ENCODE results near the gene VGLL1. TPM values are rescaled to one million over a fixed set of nuclear protein-coding genes. Genes with fewer than 3 reads are reported as not detected.

Gene VGLL1
- total and polyA plus RNA-seq, 2 donors = 0.09 to 0.62 TPM

DNA sequence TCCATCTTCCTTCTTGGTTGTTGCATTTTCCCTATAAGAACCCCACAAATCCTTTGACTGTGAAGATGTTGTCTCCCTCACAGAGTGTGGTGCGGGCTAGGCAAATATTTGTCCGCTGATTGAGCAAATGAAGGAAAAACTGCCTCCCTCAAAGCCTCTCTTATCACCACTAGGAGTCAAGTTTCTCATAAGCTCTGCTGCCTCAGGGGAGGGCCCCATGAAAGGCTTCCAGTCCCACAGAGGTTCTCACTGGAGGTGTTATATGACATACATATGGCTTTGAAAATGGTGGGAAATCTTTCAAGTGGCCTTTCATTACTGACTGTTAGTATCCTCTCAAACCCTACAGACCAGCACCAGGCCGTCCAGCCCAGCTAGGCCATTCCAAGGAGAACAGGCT, 9.3 kb downstream of the VGLL1 start:
- WGBS = 92% methylated on average over 3 of the region's 3 CpGs
- Histone ChIP-seq H3K4me1 (ENCODE audit: control insufficient read depth in 2 of 2, insufficient read depth in 2 of 2, low read length in 2 of 2) (no peaks in the 10 kb centered on the region), H3K9me3 (ENCODE audit: control insufficient read depth in 2 of 2, insufficient read depth in 1 of 2, low read length in 1 of 2) (no peaks in the 10 kb centered on the region), H3K4me3 (ENCODE audit: low read length in 2 of 2) (no peak overlapping the region), H3K27ac (ENCODE audit: low read depth in 1 of 2, low read length in 1 of 2) (no peak overlapping the region), H3K27me3 (ENCODE audit: control insufficient read depth in 2 of 2, insufficient read depth in 1 of 2, low read length in 1 of 2) (no peaks in the 10 kb centered on the region), H3K36me3 (ENCODE audit: control insufficient read depth in 2 of 2, insufficient read depth in 2 of 2, low read length in 1 of 2) (no peaks in the 10 kb centered on the region)
- DNase-seq (ENCODE audit: low read depth in 6 of 9, low spot score in 9 of 9) = no peak

DNA sequence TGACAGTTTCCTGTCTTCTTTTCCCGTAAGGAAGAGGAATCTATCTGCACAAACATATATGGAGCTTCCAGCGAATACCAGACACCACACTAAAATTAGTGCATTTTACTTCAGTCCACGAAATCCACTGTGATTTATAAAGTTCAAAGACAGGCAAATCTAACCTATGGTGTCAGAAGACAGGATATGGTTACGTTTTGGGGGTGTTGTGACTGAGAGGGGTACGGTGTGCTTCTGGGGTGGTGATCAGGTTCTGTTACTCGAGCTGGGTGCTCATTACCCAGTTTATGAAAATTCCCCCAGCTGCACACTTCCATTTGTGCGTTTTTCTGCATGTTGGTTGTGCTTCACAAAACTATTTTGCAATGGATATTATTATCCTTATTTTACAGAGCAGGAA, 10.3 kb downstream of the VGLL1 start:
- no peaks in the 10 kb centered on the region for H3K9me3 ChIP-seq (ENCODE audit: control insufficient read depth in 2 of 2, insufficient read depth in 1 of 2, low read length in 1 of 2)
- H3K4me3 ChIP-seq (ENCODE audit: low read length in 2 of 2) = no peak overlapping the region
- WGBS = 90% methylated on average over 7 of the region's 7 CpGs
- no peaks in the 10 kb centered on the region for H3K36me3 ChIP-seq (ENCODE audit: control insufficient read depth in 2 of 2, insufficient read depth in 2 of 2, low read length in 1 of 2)
- no peaks in the 10 kb centered on the region for H3K4me1 ChIP-seq (ENCODE audit: control insufficient read depth in 2 of 2, insufficient read depth in 2 of 2, low read length in 2 of 2)
- DNase-seq (ENCODE audit: low read depth in 6 of 9, low spot score in 9 of 9) = no peak
- H3K27ac ChIP-seq (ENCODE audit: low read depth in 1 of 2, low read length in 1 of 2) = no peak overlapping the region
- H3K27me3 ChIP-seq (ENCODE audit: control insufficient read depth in 2 of 2, insufficient read depth in 1 of 2, low read length in 1 of 2) = no peaks in the 10 kb centered on the region

- H3K9me3 ChIP-seq (ENCODE audit: control insufficient read depth in 2 of 2, insufficient read depth in 1 of 2, low read length in 1 of 2) = no peaks in the 10 kb centered on the region
These were observed 14.4 kb downstream of the VGLL1 start for GRCh38 chrX:136546371-136546781.

GRCh38 chrX:136549226-136549625, 17.2 kb downstream of the VGLL1 start:
- 96% methylated on average over 5 of the region's 5 CpGs for WGBS

More at GRCh38 chrX:136546371-136546781, 14.4 kb downstream of the VGLL1 start:
- H3K27ac ChIP-seq (ENCODE audit: low read depth in 1 of 2, low read length in 1 of 2) = no peak overlapping the region
- no peaks in the 10 kb centered on the region for H3K36me3 ChIP-seq (ENCODE audit: control insufficient read depth in 2 of 2, insufficient read depth in 2 of 2, low read length in 1 of 2)
- H3K4me1 ChIP-seq (ENCODE audit: control insufficient read depth in 2 of 2, insufficient read depth in 2 of 2, low read length in 2 of 2) = no peaks in the 10 kb centered on the region
- no peak overlapping the region for H3K4me3 ChIP-seq (ENCODE audit: low read length in 2 of 2)
- WGBS = 72% methylated on average over 3 of the region's 3 CpGs
- H3K27me3 ChIP-seq (ENCODE audit: control insufficient read depth in 2 of 2, insufficient read depth in 1 of 2, low read length in 1 of 2) = no peaks in the 10 kb centered on the region
- DNase-seq (ENCODE audit: low read depth in 6 of 9, low spot score in 9 of 9) = peak in 1 of 9 donors; percentile 10

DNA sequence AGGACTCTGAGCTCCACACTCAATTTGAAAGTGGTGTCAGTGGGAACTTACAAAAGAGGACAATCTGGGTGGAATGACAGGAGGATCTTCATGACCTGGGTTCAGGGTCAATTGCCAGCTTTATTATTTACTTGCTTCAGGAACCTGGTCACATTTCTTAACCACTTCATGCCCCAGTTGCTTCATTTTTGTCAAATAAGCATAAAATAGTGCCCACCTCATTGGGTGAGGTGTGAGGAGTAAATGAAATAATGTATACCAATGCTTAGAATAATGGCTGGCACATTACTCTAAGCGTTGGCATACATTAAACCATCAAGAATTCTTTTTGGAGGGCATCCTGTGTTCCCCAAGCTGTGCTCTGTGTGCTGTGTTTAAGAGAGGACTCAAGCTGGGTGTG, 19.4 kb downstream of the VGLL1 start:
- Histone ChIP-seq H3K27ac (ENCODE audit: low read depth in 1 of 2, low read length in 1 of 2) (no peak overlapping the region), H3K4me3 (ENCODE audit: low read length in 2 of 2) (no peak overlapping the region), H3K36me3 (ENCODE audit: control insufficient read depth in 2 of 2, insufficient read depth in 2 of 2, low read length in 1 of 2) (no peaks in the 10 kb centered on the region), H3K27me3 (ENCODE audit: control insufficient read depth in 2 of 2, insufficient read depth in 1 of 2, low read length in 1 of 2) (no peaks in the 10 kb centered on the region), H3K4me1 (ENCODE audit: control insufficient read depth in 2 of 2, insufficient read depth in 2 of 2, low read length in 2 of 2) (no peaks in the 10 kb centered on the region), H3K9me3 (ENCODE audit: control insufficient read depth in 2 of 2, insufficient read depth in 1 of 2, low read length in 1 of 2) (no peaks in the 10 kb centered on the region)
- WGBS = 95% methylated on average over 1 of the region's 1 CpG
- DNase-seq (ENCODE audit: low read depth in 6 of 9, low spot score in 9 of 9) = no peak

More at GRCh38 chrX:136549226-136549625, 17.2 kb downstream of the VGLL1 start:
- DNase-seq (ENCODE audit: low read depth in 6 of 9, low spot score in 9 of 9) = no peak
- Histone ChIP-seq H3K27me3 (ENCODE audit: control insufficient read depth in 2 of 2, insufficient read depth in 1 of 2, low read length in 1 of 2) (no peaks in the 10 kb centered on the region), H3K4me1 (ENCODE audit: control insufficient read depth in 2 of 2, insufficient read depth in 2 of 2, low read length in 2 of 2) (no peaks in the 10 kb centered on the region), H3K4me3 (ENCODE audit: low read length in 2 of 2) (no peak overlapping the region), H3K36me3 (ENCODE audit: control insufficient read depth in 2 of 2, insufficient read depth in 2 of 2, low read length in 1 of 2) (no peaks in the 10 kb centered on the region), H3K9me3 (ENCODE audit: control insufficient read depth in 2 of 2, insufficient read depth in 1 of 2, low read length in 1 of 2) (no peaks in the 10 kb centered on the region), H3K27ac (ENCODE audit: low read depth in 1 of 2, low read length in 1 of 2) (no peak overlapping the region)

GRCh38 chrX:136555694-136556093, 23.7 kb downstream of the VGLL1 start:
- WGBS = 96% methylated on average over 2 of the region's 2 CpGs
- Histone ChIP-seq H3K9me3 (ENCODE audit: control insufficient read depth in 2 of 2, insufficient read depth in 1 of 2, low read length in 1 of 2) (no peaks in the 10 kb centered on the region), H3K4me3 (ENCODE audit: low read length in 2 of 2) (no peak overlapping the region), H3K36me3 (ENCODE audit: control insufficient read depth in 2 of 2, insufficient read depth in 2 of 2, low read length in 1 of 2) (no peaks in the 10 kb centered on the region), H3K27ac (ENCODE audit: low read depth in 1 of 2, low read length in 1 of 2) (no peak overlapping the region), H3K27me3 (ENCODE audit: control insufficient read depth in 2 of 2, insufficient read depth in 1 of 2, low read length in 1 of 2) (no peaks in the 10 kb centered on the region), H3K4me1 (ENCODE audit: control insufficient read depth in 2 of 2, insufficient read depth in 2 of 2, low read length in 2 of 2) (no peaks in the 10 kb centered on the region)
- DNase-seq (ENCODE audit: low read depth in 6 of 9, low spot score in 9 of 9) = no peak

DNA sequence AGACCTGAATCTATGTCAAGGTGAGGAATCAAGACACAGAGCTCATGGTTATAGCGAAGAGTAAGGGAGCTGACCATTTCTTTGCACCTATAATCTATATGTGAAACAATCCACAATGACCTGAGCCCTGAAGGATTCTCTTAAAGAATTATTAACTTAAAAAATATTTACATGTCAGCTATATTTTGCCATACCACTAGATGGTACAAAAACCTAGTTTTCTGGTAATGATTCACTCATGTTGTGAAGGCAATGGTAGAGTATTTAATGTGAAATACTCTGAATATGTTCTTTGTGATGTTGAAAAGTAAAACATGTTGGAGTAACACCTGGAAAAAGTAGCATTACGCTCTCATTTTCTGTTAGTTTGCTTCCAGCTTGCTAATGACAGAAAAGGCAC, 40.0 kb downstream of the VGLL1 start:
- WGBS = 99% methylated on average over 2 of the region's 2 CpGs
- H3K27ac ChIP-seq (ENCODE audit: low read depth in 1 of 2, low read length in 1 of 2) = no peak overlapping the region
- no peak overlapping the region for H3K4me3 ChIP-seq (ENCODE audit: low read length in 2 of 2)

DNA sequence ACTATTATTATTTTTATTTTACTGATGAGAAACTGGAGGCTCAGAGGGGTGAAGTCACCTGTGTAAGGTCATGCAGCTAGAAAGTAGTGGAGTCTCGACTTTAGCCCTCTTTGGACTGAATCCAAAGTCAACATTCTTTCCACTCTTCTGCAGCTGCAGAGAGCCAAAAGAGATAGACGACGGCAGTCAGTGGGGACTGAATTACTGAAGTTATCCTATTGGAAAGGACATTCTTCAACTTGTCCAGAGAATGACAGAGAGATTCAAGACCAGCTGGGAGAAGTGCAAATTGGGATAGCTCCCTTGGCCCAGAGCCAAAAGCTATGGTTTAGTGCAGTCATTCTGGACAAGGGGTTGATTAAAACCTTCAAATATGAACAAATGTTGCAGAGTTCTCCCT, 42.5 kb downstream of the VGLL1 start:
- peaks cover 0 to 2% of the 10 kb centered on the region in 2 donors for H3K4me1 ChIP-seq (ENCODE audit: control insufficient read depth in 2 of 2, insufficient read depth in 2 of 2, low read length in 2 of 2)
- no peak for DNase-seq (ENCODE audit: low read depth in 6 of 9, low spot score in 9 of 9)
- WGBS = 88% methylated on average over 3 of the region's 3 CpGs
- no peaks in the 10 kb centered on the region for H3K27me3 ChIP-seq (ENCODE audit: control insufficient read depth in 2 of 2, insufficient read depth in 1 of 2, low read length in 1 of 2)
- H3K9me3 ChIP-seq (ENCODE audit: control insufficient read depth in 2 of 2, insufficient read depth in 1 of 2, low read length in 1 of 2) = no peaks in the 10 kb centered on the region
- H3K36me3 ChIP-seq (ENCODE audit: control insufficient read depth in 2 of 2, insufficient read depth in 2 of 2, low read length in 1 of 2) = no peaks in the 10 kb centered on the region
- H3K4me3 ChIP-seq (ENCODE audit: low read length in 2 of 2) = no peak overlapping the region
- H3K27ac ChIP-seq (ENCODE audit: low read depth in 1 of 2, low read length in 1 of 2) = no peak overlapping the region

More for the DNA sequence above, 40.0 kb downstream of the VGLL1 start:
- H3K9me3 ChIP-seq (ENCODE audit: control insufficient read depth in 2 of 2, insufficient read depth in 1 of 2, low read length in 1 of 2) = no peaks in the 10 kb centered on the region
- H3K36me3 ChIP-seq (ENCODE audit: control insufficient read depth in 2 of 2, insufficient read depth in 2 of 2, low read length in 1 of 2) = no peaks in the 10 kb centered on the region
- H3K27me3 ChIP-seq (ENCODE audit: control insufficient read depth in 2 of 2, insufficient read depth in 1 of 2, low read length in 1 of 2) = no peaks in the 10 kb centered on the region
- H3K4me1 ChIP-seq (ENCODE audit: control insufficient read depth in 2 of 2, insufficient read depth in 2 of 2, low read length in 2 of 2) = no peaks in the 10 kb centered on the region
- DNase-seq (ENCODE audit: low read depth in 6 of 9, low spot score in 9 of 9) = peak in 1 of 9 donors; percentile 23

GRCh38 chrX:136577552-136577951, 45.5 kb downstream of the VGLL1 start:
- peak in 8 of 9 donors; percentile 20 to 76 (median 38) for DNase-seq (ENCODE audit: low read depth in 6 of 9, low spot score in 9 of 9)
- no peaks in the 10 kb centered on the region for H3K9me3 ChIP-seq (ENCODE audit: control insufficient read depth in 2 of 2, insufficient read depth in 1 of 2, low read length in 1 of 2)
- no peak overlapping the region for H3K27ac ChIP-seq (ENCODE audit: low read depth in 1 of 2, low read length in 1 of 2)
- no peaks in the 10 kb centered on the region for H3K27me3 ChIP-seq (ENCODE audit: control insufficient read depth in 2 of 2, insufficient read depth in 1 of 2, low read length in 1 of 2)
- H3K4me1 ChIP-seq (ENCODE audit: control insufficient read depth in 2 of 2, insufficient read depth in 2 of 2, low read length in 2 of 2) = peaks cover 0 to 2% of the 10 kb centered on the region in 2 donors
- no peak overlapping the region for H3K4me3 ChIP-seq (ENCODE audit: low read length in 2 of 2)
- WGBS = 9% methylated on average over 6 of the region's 6 CpGs
- no peaks in the 10 kb centered on the region for H3K36me3 ChIP-seq (ENCODE audit: control insufficient read depth in 2 of 2, insufficient read depth in 2 of 2, low read length in 1 of 2)

GRCh38 chrX:136580316-136580715, 48.3 kb downstream of the VGLL1 start:
- no peak for DNase-seq (ENCODE audit: low read depth in 6 of 9, low spot score in 9 of 9)
- Histone ChIP-seq H3K36me3 (ENCODE audit: control insufficient read depth in 2 of 2, insufficient read depth in 2 of 2, low read length in 1 of 2) (no peaks in the 10 kb centered on the region), H3K9me3 (ENCODE audit: control insufficient read depth in 2 of 2, insufficient read depth in 1 of 2, low read length in 1 of 2) (no peaks in the 10 kb centered on the region), H3K4me1 (ENCODE audit: control insufficient read depth in 2 of 2, insufficient read depth in 2 of 2, low read length in 2 of 2) (peaks cover 0 to 2% of the 10 kb centered on the region in 2 donors), H3K27ac (ENCODE audit: low read depth in 1 of 2, low read length in 1 of 2) (no peak overlapping the region), H3K27me3 (ENCODE audit: control insufficient read depth in 2 of 2, insufficient read depth in 1 of 2, low read length in 1 of 2) (no peaks in the 10 kb centered on the region), H3K4me3 (ENCODE audit: low read length in 2 of 2) (no peak overlapping the region)

Measured in thymus (tissue), 11 donors.